Right lung (tissue), 10 donors: ENCODE measurements around the gene BPIFB6. TPM values are rescaled to one million over a fixed set of nuclear protein-coding genes. Genes with fewer than 3 reads are reported as not detected.

ENCODE experiments used
- DNase-seq, 2 donors: peaks; one replicate each; pipeline ENCODE4 v3.0.0-alpha.2; 2013
- long read RNA-seq, 8 donors: transcript quantifications; one replicate each; lab custom pipeline, GENCODE V29; 2026
- polyA plus RNA-seq, 5 donors: library from polyadenylated mRNA; unstranded; fragments of 120-200 nt; gene quantifications; one replicate each; pipeline versions ENCODE4 v1.2.1 to v1.2.3, GENCODE V29; 2013; ENCODE audit warnings: inconsistent platforms in 1 of 5, low replicate concordance in 1 of 5; ENCODE audit not compliant: insufficient read length in 5 of 5, insufficient read depth in 1 of 5

The BPIFB6 gene
- not detected for polyA plus RNA-seq
- long read RNA-seq, donor 1 = 0 reads
- long read RNA-seq, donor 2 = 0 reads
- long read RNA-seq, donor 3 = 0 reads
- long read RNA-seq, donor 4 = 0 reads
- long read RNA-seq, donor 5 = 0 reads
- long read RNA-seq, donor 6 = 0 reads
- long read RNA-seq, donor 7 = 0 reads
- long read RNA-seq, donor 8 = 0 reads

- no peak for DNase-seq
These were observed at the start of gene BPIFB6 for GRCh38 chr20:33031531-33031930. BPIFB6 (plus strand) TSS chr20:33031648; CDS start chr20:33031648, 0 bp downstream.

- no peak for DNase-seq
These were observed 48.6 kb upstream of the BPIFB6 start for GRCh38 chr20:32982617-32983458.

GRCh38 chr20:32983459-32984112, 47.9 kb upstream of the BPIFB6 start:
- no peak for DNase-seq

- DNase-seq = no peak
These were observed 47.3 kb upstream of the BPIFB6 start for GRCh38 chr20:32984196-32984595.

- DNase-seq = no peak
These were observed 46.7 kb upstream of the BPIFB6 start for GRCh38 chr20:32984631-32985354.

GRCh38 chr20:32985596-32985995, 45.9 kb upstream of the BPIFB6 start:
- no peak for DNase-seq

- DNase-seq = no peak
These were observed 45.0 kb upstream of the BPIFB6 start for GRCh38 chr20:32986331-32986966.

GRCh38 chr20:32987044-32987825, 44.2 kb upstream of the BPIFB6 start:
- DNase-seq = no peak

GRCh38 chr20:32988008-32988407, 43.4 kb upstream of the BPIFB6 start:
- DNase-seq = no peak

- DNase-seq = no peak
These were observed 41.8 kb upstream of the BPIFB6 start for GRCh38 chr20:32989507-32990283.

- DNase-seq = no peak
These were observed 41.0 kb upstream of the BPIFB6 start for GRCh38 chr20:32990426-32990825.

- no peak for DNase-seq
These were observed 40.1 kb upstream of the BPIFB6 start for GRCh38 chr20:32991383-32991782.

GRCh38 chr20:32991792-32992641, 39.4 kb upstream of the BPIFB6 start:
- no peak for DNase-seq

- no peak for DNase-seq
These were observed 37.9 kb upstream of the BPIFB6 start for GRCh38 chr20:32993496-32994050.

GRCh38 chr20:32995802-32996201, 35.6 kb upstream of the BPIFB6 start:
- DNase-seq = no peak

GRCh38 chr20:32997431-32997830, 34.0 kb upstream of the BPIFB6 start:
- DNase-seq = no peak

- DNase-seq = peak in 1 of 2 donors; percentile 10
These were observed 31.7 kb upstream of the BPIFB6 start for GRCh38 chr20:32999603-33000250.
